Germinal center (tissue), 1 donor: Measurements from ENCODE around the gene KCNJ6.
"Not testable (repeated sequence)": the region's sequence is repeated elsewhere in the genome, so short reads cannot be mapped to it uniquely, and the experiment has no call there.

Source experiments
- DNase-seq: peaks from one replicate; pipeline ENCODE4 v3.0.0; 2012; ENCODE audit warnings: mixed read lengths, low spot score

The KCNJ6 gene

DNA sequence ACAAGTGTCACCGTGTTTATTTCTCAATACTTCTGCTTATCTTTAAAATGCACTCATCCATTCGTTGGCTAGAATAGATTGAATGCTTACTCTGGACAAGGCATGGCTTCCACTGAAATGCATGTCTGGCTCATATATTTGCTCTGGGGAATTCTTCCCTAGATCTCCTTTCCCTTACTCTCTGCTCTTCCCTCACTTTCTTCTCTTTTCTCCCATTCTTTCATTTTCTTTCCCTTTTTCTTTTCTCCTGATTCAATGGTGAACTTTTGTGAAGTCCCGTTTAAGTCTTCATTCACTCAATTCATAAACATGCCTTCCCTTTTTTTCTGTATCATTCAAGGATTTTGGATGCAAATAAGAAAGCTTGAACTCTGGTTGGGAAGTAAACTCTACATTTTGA lies 315.2 kb downstream of the KCNJ6 start:
- no peak for DNase-seq

DNA sequence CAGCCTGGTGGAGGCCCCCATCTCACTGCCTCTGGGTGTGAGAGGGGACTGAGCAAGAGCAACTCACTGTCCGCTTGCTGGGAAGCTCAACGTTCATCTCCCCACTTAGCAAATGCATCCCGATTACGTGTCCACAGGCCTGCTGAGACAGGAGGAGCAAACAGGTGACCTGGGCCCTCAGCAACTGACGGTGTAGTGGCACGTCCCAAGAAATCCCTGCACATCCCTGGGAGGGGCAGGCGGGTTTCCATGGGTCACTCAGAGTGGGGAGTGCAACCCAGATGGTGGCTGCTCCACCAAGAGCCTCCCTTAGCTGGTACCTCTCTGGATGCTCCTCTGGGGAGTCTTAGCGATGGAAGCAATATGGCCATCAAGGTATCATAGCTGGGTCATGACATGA lies 320.3 kb downstream of the KCNJ6 start:
- no peak for DNase-seq

DNA sequence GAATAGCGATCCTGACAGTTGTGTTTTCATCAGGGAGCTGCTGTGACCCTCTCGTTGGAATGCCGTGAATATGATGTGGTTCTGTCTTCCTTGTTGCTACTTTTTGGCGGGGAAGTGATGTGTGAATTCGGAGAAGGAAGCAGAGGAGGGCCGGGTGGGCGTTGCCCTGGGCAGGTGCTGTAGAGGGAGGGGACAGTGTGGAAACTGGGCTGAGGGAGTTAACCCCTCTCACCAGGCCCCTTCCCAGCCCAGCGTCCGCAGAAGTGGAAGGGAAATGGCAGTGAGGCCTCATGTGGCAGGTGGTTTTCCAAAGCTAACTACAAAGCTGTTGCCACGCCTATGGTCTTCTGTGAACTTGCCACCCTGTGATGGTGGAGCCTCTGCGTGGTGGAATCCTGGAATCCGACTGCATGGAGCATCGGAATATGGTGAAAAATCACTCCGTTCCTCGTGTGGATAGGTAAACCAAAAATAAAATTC lies 321.7 kb downstream of the KCNJ6 start:
- no peak for DNase-seq

DNA sequence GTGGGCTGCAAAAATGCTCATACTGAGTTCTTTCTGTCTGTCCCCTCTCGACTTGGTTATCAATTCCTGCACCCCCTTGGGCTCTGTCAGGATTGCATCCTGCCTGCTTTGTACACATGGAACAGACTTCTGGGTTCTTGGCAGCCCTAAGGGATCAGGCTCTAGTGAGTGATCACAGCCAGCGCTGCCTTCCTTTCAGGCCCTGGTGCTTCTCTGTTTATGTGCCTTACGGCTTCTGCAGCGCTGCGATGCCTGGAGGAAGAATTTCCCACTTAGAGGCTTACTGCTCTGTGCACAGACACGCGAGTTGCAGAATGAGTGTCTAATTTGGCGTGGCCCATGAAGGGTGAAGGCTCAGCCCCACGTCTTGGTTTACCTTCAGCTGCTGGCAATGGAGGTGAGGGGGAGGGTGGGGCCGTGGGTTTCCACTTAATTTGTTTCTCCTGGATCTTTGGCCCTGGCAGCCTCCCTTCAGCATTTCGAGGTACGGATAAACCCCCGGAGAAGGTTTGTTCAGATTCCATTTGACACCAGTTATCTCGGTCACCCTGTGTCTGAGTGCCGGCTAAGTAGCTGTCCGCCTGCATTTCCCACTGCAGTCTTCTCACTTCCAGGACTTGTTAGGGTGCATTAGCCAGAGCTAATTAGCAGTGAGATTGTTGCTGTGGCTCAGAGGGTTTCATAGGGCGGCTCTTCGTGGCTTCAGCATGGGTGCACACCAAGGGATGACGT lies 322.4 kb downstream of the KCNJ6 start:
- no peak for DNase-seq

DNA sequence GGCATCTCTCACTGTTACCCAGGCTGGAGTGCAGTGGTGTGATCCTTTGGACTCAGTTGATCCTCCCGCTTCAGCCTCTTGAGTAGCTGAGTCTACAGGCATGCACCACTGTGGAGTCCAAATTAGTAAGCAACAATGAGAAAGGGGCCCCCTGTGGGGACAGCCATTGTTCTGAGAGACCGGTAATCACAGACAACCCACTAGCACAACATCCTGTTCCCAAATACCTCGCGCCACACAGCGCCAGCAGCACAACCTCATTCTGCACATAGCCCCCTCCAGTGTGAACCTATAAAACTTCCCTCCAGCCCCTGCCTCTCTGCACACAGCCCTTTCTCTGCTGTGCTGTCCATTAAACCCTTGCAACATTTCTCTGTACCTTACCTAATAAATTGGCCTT lies 323.2 kb downstream of the KCNJ6 start:
- DNase-seq, result no peak

DNA sequence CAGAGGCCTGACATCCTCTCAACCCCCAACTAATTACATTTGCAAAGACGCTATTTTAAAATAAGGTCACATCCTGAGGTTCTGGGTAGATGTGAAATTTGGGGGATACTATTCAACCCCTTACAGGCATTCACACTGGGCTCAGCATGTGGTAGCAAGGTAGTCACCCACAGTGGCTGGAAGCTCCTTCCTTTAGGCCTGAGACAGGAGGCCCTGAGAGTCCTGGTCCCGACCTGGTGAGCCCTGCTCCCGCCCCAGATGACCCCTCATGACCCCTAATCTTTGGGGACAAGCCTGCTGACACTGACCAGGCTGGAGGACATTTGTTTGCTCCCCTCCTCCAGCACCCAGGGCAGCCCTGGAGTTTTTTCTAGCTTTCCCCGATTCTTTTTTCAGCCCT lies 323.8 kb downstream of the KCNJ6 start:
- no peak for DNase-seq

DNA sequence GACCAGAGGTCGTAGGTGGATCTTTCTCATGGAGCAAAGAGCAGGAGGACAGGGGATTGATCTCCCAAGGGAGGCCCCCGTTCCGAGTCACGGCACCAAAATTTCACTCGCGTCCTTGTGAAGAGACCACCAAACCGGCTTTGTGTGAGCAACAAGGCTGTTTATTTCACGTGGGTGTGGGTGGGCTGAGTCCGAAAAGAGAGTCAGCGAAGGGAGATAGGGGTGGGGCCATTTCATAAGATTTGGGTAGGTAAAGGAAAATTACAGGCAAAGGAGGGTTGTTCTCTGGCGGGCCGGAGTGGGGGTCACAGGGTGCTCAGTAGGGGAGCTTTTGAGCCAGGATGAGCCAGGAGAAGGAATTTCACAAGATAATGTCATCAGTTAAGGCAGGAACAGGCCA lies 324.3 kb downstream of the KCNJ6 start:
- not testable (repeated sequence) for DNase-seq

DNA sequence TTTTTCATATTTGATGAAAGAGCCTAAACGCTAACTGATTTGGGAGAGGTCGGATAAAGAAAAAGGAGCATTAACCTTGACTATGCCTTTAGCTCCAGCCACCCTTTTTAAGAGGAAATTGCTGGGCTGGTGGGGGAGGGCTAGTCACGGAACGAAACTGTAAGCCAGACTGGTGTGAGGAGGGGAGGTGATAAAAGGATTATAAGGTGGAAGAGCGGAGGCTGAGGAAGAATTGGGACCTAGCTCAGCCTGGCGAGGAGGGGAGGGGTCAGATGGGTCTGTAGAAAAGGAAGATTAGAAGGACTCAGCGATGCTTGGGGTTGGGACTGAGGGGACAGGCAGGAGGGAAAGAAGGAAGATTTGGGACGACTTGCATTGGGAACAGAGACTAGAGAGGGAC lies 325.4 kb downstream of the KCNJ6 start:
- not testable (repeated sequence) for DNase-seq

DNA sequence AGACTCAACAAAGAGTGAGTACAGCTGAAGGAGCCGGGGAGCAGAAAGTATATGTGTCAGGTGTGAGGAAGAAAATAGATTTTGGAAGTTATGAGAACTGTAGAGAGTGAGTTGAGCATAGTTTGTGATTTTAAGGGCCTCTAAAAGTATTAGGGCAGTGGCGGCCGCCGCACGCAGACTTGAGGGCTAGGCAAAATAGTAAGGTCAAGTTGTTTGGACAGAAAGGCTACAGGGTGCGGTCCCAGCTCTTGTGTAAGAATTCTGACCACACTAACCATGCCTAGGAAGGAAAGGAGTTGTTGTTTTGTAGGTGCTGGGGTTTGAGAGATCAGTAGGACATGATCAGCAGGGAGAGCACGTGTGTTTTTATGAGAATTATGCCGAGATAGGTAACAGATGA lies 327.6 kb downstream of the KCNJ6 start:
- not testable (repeated sequence) for DNase-seq

DNA sequence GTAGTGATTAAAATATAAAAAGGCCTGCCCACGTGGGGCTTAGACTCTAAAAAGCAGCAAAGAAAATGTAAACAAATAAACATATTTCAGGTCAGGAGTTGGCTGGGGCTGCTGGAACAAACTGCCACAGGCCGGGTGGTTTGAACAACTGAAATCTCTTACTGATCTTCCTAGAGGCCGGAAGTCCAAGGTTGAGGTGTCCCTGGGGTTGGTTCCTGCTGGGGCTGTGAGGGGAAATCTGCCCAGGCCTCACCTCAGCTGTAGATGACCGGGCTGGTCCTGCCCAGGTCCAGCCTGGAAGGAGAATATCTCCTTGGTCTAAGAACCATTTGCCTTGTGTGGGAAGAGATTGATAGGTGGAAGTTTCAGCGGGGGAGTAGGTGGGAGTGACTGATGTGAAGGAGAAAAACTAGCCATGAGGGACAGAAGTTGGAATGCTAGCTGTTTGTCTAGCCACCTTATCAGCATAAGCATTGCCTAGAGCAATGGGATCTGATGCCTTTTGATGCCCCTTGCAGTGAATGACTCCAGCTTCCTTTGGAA lies 328.6 kb downstream of the KCNJ6 start:
- DNase-seq, result no peak

DNA sequence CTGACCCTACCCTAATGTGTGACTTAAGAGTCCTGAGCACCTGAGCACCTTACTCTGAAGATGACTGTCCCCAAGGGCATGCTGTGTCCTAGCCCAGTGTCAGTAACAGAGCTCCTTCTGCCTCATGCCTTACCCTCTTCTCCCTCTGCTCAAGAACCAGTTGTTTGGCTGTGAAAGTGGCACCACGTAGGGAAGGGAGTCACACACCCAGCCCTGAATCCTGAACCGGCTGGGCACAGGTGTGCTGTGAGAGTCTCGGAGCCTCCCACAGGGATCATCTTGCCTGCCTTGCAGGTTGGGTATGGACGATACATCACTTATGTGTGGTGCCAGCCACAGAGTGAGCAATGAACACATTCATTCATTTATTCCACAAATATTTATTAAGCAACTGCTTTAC lies 329.1 kb downstream of the KCNJ6 start:
- no peak for DNase-seq

DNA sequence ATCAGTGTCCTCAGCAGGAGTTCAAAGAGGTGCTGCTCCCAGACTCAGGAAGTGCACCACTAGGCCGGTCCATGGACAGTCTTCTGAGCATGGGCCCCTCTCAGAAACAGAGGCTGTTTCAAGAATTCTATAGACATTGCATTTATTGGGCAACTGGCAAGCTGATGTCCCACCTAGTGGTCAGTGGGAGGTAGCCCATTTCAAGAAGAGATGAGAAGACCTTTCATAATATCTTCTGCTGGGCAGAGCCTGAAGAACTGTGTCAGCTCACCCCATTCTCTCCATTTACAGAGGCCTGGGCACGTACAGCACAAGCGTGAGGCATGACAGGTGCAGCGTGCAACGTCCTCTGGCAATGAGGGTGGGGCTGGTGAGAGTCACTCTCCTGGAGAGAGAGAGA lies 333.7 kb downstream of the KCNJ6 start:
- no peak for DNase-seq

DNA sequence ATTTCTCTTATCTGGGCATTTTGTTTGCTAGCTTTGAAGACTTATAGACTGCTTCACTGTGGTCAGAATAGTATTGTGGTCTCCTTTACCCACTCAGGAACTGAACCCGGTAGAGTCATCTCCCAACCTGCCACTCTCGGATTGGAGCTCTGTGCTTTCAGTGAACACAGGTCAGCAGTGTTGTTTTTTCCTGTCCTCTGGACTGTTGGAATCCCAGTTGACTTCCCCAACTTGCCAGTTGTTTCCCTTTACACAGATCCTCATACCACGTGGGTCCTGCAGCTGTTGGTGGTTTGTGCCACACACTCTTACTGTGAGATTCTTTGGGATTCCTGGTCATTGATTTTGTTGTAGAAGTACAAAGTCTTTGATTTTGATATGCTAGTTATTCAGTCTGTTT lies 335.6 kb downstream of the KCNJ6 start:
- DNase-seq, result no peak

DNA sequence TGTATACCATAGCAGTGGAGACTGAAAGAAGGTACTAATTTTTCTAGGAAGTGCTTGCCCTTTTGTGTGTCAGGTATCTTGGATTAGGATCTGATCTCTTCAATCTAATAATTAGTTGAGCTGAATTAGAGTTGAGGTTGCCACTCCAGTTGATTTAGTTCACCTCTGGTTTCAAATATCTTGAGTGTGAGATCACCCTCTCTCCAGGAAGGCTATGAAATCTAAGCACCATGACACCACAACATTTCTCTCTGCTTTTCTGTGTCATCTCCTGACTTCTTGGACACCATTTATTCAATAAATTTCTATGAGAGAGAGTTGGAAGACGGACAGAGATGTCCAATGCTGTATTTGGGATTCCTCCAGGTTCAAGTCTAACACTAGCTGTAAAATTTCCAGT lies 336.9 kb downstream of the KCNJ6 start:
- no peak for DNase-seq

DNA sequence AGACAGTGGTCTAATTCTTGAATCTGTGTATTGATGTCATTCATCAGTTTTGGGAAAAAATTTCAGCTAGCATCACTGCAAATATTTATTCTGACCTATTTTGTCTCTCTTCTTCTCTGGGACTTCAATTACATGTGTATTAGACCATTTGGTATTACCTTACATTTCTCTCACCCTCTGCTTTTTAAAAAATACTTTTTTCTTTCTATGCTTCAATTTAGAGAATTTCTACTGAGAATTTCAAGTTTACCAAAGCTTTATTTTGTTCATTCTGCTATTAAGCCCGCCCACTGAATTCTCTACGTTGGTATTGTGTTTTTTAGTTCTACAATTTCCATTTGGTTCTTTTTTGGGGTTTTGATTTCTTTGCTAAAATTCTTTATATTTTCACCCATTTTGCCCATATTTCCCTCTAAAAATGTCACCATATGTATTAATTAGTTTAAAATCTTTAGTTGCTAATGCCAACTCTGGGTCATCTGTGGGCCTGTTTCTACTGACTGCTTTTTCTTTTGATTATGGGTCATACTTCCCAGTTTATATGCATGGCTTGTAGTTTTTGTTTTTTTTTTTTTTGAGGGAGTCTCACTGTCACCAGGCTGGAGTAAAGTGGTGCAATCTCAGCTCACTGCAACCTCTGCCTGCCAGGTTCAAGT lies 337.7 kb downstream of the KCNJ6 start:
- DNase-seq, result no peak

DNA sequence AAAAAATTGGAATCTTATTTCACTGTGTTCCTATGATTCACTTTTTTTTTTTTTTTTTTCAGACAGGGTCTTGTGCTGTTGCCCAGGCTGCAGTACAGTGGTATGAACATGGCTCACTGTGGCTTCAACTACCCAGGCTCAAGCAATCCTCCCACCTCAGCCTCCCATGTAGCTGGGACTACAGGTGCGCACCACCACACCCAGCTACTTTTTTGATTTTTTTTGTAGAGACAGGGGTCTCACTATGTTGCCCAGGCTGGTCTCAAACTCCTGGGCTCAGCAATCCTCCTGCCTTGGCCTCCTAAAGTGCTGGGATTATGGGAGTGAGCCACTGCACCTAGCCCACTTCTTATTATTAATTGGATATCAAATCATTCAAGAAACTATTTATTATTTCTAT lies 339.3 kb downstream of the KCNJ6 start:
- DNase-seq, result not testable (repeated sequence)

DNA sequence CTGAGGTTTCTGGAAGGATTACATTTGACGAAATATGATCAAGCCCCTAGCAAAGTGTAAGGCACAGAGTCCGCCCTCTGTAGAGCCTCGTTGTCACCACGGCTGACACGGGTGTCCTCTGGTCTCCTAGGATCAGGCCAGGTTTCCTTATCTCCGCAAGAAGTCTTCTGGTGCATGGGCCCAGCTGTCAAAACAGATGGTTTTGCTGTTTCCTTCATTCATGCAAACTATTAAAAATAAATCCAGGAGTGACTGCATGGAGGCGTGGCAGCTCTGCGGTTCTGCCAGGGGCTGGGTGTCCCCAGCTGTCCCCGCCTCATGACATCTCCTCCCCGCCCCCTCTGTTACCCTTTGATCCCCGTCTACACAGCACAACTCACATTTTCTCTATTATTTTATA lies 340.7 kb downstream of the KCNJ6 start:
- DNase-seq, result no peak

DNA sequence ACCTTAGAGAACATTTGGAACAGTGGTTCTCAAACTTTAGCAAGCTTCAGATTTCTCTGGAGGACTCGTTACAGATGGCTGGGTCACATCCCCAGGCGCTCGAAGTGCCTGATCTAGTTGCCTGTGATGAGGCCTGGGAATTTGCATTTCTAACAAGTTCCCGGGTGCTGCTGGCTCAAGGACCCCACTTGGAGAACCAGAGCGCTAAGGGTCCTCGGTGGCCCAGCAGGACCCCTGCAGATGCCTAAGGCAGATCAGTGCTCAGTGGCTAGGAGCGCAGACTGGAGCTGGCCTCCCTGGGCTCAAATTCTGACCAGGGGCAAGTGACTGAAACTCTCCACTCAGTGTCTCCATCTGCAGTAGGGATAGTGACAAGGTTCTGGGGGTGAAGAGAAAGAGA lies 341.5 kb downstream of the KCNJ6 start:
- DNase-seq, result no peak

DNA sequence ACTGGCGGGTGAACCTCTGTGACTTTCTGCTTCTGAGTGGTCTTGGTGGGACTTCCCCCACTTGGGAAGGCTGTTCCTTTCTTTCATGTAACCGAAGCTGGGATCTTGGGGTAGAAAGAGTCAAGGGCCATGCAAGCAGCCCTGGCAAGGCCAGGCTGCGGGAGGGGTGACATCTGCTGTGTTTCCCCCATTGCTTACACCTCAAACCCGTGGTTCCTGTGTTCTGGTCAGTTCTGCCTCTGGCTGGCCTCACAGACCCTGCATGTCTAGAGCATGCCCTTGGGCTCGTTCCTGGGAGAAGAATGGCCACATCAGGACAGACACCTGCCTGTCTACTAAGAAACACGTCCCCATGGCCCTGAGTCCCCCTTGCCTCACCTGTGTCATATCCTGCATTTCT lies 341.9 kb downstream of the KCNJ6 start:
- DNase-seq, result no peak

DNA sequence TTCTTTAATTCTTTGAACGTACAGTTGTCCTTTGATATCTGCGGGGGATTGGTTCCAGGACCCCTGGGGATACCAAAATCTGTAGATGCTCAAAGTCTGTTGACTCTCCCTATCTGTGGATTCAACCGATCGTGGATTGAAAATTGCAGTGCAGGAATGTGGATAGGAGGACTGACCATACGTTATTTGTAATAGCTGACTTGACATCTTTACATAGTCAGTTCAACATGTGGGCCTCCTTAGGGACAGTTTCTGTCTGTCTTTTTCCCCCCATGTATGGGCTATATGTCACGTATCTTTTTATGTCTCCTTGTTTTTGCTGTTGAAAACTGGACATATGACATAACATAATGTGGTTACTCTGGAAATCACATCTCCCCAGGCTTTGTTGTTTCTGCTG lies 344.8 kb downstream of the KCNJ6 start:
- no peak for DNase-seq

DNA sequence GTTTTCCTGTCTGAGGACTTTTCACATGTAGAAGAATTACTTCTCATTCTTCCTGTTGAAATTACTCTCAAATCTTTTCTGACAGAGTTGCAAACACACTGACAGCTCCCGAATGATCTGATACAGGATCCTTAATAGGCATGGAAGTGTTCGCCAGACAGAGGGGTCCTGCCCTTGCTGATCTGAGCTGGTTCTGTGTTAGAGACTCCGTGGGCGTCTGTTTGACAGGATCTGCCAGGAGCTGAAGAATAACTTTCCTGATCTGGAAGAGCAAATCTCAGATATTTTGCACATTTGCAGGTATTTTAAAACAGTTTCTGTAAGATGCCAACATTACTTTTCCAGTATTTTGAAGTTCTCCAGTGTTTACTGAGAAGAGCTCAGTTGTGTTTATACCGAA lies 347.3 kb downstream of the KCNJ6 start:
- no peak for DNase-seq

DNA sequence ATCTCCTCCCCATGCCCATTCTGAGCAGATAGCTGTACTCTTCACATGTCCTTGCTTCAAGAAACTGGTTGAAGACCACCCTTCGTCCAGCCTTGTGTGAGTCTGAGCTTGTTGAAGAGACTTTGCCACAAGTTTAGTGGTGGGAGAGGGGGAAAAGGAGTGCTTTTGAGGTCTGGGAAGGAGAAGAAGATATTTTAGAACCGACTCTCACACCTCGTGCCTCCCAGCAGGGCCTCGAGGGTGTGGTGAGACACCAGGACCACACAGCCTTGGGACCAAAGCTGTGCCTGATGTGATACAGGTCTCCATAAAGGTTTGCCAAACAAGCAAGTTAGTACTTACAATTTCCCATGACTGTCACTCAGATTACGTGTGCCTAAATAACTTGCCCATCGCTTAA lies 347.8 kb downstream of the KCNJ6 start:
- DNase-seq, result no peak

DNA sequence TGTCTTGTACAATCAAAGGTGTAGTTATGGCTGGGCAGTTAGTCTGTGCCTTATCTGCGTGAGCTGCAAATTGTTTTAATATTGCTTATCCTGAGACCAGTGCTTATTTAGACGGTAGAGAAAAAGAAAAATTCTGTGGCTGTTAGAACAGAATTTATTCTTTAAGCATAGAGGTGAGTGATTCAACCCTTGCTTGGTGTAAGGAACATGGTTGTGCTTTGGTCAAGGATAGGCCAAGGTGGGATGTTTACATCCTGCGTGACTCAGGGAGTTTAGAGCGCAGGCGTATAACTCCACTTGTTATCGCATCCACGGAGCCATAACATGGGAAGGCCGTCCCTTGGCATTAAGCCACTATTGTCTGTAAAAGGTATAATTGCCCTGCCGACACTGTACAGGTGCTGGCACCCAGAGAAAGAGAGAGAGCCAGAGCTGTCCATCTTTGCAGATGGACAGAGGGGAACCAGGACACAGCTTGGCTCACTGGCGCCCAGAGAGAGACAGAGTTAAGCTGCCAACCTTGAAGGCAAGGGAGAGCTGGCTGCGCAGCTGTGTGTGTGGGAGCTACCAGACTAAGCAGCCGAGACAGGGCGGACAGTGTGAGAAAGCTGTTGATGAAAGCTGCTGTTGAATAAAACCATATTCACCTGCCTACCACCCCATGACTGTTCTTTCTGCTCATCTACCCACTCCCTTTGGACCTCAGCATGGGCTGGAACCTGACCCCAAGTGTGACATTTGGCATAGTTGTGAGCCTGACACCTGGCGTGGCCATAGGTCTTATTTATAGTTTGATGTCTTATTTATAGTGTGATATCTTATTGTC lies 349.3 kb downstream of the KCNJ6 start:
- no peak for DNase-seq
